ENCODE results near the gene EIF2S3.
"Not testable (repeated sequence)": the region's sequence is repeated elsewhere in the genome, so short reads cannot be mapped to it uniquely, and the experiment has no call there.

EIF2S3 gene

DNA sequence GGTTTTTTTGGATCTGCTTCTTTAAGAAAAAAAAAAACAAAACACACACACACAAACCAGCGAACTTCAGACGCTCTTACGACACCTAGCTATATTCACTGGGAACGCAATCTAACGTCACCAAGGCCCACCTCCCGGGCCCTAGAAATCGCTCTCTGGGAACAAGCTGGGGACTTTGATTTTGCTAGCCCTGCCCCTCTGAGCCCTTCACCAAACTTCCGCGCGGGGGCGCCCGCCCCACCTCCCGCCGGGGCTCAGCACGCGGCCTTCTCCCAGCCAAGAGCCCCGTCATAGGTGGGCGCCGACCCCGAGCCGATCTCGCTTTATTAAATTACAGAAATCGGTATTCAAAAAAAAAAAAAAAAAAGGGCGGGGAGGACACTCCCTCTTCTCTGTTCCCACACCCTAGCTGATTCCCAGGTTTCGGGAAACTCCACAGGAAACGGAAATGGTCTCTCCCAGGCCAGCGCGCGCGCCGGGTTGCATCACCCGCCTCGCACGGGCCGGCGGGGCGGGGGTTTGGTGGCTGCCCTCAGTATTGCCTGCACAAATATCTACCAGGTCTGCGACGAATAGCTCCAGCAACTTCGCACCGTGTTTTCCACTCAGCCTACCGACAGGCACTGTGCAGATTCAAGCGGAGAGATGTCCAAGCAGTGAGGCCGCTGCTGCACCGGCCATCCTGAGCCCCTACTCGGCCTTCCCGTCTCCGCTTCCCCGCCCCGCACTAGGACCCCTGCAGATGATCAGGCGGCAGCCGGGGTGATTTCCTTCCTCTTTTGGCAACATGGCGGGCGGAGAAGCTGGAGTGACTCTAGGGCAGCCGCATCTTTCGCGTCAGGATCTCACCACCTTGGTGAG is at the start of gene EIF2S3:
EIF2S3 (plus strand) TSS at position 775 of the 861 bp plus-strand sequence; CDS start at position 788, 13 bp downstream.
- DNase-seq, result peak; percentile 91 to 94

GRCh38 chrX:24005028-24005427 is 49.7 kb upstream of the EIF2S3 start:
- DNase-seq, result no peak

DNA sequence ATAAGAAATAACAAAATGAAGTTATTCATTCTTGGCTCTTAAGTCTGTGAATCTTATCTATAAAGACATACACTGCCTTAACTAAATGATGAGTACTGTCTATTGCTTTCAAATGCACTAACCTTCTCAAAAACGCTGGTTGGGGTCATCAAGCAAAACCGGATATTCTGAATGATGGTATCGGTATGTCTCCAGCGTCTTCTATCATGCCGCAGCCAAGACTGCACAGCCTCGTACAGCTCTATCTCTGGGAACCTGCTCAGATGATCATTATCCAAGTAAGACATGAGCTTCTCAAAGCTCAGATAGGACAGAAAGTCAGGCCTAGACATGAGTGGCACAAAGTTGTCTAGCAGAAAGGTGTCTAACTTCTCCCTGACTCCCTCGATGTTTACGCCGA is 48.9 kb upstream of the EIF2S3 start:
- no peak for DNase-seq

- DNase-seq, result no peak
Measured at GRCh38 chrX:24012266-24012665, 42.5 kb upstream of the EIF2S3 start.

DNA sequence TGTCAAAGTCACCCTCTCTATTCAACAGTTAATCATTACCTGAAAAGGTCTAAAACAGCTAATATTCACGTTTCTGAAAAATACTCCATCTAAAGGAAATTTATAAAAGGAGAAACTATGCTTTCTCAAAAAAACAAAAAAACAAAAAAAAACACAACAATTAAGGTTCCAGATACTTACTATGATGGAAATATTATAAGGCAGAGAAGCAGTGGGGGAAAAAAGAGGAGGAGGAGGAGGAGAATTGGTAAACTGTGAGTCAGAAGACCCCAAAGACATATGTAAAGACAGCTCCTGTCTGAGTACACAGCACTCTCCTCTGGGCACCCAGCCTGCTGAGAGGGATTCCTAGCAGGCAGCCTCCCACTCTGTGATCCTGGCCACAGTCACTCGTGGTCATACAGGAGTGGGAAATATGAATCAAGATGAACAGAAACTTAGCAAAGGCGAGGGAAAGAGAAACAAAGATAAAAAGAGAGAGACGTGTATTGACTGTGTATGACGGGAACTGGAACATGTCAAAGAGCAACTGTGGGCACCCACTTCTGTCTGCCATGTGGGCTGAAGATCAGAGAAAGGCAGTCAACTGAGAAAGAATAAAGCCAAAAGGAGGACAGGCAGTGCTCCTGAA is 40.3 kb upstream of the EIF2S3 start:
- peak; percentile 32 to 55 for DNase-seq

DNA sequence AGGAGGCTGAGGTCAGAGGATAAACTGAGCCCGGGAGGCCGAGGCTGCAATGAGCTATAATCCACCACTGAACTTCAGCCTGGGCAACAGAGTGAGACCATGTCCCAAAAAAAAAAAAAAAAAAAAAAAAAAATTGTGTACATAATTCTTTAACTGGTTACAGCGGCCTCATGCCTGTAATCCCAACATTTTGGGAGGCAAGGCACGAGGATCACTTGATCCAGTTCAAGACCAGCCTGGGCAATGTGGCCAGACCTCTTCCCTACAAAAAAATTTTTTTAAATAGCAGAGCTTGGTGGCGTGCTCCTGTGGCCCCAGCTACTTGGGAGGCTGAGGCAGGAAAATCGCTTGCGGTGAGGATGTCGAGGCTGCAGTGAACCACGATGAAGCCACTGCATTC is 37.1 kb upstream of the EIF2S3 start:
- no peak for DNase-seq

DNA sequence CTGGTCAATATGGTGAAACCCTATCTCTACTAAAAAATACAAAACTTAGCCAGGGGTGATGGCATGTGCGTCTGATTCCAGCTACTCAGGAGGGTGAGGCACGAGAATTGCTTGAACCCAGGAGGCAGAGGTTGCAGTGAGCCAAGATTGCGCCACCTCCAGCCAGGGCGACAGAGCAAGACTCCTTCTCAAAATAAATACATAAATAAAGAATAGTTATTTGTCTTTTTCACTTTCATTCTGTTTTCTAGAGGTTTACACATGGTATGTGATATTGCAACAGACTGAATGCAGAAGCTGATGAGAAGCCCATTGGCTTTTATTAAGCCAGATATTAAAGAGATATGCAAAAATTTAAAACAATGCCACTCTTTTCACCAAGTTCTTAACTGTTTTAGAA is 35.9 kb upstream of the EIF2S3 start:
- DNase-seq, result no peak

GRCh38 chrX:24019448-24019847 is 35.3 kb upstream of the EIF2S3 start:
- DNase-seq, result peak in 1 of 2 donors; percentile 39

GRCh38 chrX:24020306-24020876 is 34.4 kb upstream of the EIF2S3 start:
- no peak for DNase-seq

- no peak for DNase-seq
Measured at GRCh38 chrX:24023544-24023943, 31.2 kb upstream of the EIF2S3 start.

- no peak for DNase-seq
Measured at GRCh38 chrX:24023972-24024669, 30.6 kb upstream of the EIF2S3 start.

GRCh38 chrX:24024819-24025740 is 29.7 kb upstream of the EIF2S3 start:
- peak; percentile 86 to 87 for DNase-seq

DNA sequence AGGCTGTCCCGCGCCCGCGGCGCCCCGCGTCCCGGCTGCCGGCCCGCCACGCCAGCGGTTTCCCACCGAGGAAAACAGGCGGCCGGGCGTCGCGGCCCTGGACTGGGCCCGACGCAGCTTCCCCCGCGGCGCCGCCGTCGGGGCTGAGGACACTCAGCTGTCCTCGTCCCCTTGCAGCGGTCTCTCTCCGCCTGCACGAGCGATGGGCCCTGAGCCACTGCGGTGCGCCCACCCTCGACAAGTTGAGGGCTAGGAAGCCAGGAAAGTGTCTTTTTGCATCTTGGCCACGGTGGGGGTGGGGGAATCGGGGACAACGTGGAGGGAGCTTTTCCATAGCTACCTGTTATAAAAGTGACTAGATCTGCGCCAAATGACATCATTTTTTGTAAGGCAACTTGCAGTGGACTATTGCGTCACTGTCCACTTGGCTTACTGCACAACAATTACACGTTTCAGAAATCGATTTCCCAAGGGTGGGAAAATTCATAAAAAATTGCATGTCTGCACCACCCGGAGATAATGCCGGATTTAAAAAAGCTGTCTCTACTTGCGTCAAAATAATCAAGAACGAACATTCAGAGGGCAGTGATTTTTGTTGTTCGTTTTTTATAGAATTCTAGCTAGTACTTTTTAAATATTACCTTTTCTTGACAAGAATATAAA is 28.9 kb upstream of the EIF2S3 start:
- DNase-seq, result no peak

DNA sequence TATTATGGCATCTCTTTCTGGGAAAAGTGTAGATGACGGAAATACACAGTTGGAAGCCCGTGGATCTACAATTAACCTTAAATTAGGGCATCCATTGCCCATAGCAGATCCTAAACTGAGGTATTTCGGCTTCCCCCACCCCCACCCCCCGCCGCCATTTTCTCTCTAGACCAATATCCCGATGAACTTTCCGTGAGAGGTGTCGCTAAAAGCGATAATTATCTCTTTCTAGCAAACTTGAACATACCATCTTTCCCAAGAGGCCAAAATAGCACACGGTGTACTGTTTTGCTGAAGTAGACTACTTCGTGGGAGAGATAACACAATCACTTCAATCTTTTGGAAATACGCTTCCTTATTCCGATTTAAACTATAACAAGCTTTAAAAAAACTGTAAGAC is 28.3 kb upstream of the EIF2S3 start:
- DNase-seq, result no peak

DNA sequence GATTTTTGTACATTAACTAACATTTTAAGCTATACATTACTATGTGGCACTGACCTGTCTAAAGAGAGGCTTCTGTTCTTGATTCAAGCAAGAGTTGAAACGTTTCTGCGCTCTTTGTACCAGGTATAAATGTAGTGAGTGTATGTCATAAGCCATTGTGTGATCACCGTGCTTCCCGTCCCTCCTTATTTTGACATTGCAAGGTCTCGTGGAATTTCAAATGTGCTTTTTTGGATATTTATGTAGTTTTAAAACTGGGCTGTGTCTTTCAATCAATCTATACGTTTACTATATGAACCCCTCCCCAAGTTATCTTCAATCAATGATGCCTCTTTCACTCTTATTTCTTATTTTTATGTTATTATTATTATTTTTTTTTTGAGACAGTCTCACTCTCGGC is 27.7 kb upstream of the EIF2S3 start, which contains the start of gene KLHL15:
KLHL15 (minus strand) TSS at position 101 of the 400 bp plus-strand sequence. CDS start 20,493 bp downstream, outside the sequence.
- no peak for DNase-seq

GRCh38 chrX:24027985-24028384 is 26.8 kb upstream of the EIF2S3 start:
- DNase-seq, result no peak

DNA sequence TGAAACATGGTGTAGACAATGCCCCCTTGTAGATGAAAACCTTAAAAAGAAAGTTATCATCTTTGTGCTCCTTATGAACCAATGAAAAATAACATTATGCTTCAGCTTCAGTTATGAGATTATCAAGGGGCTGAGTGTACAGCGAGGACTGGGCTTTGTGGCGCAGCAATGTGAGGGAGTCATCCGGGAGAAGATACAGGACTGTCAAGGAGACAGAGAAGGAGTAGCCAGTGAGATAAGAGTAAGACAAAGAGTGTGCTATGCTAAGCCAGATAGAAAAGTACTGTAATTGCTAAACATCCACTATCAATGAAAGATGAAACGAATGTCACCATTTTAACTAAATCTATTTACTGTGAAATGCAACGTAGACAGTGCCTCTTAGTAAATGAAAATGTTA is 24.2 kb upstream of the EIF2S3 start:
- no peak for DNase-seq

- no peak for DNase-seq
Measured at GRCh38 chrX:24034485-24034884, 20.3 kb upstream of the EIF2S3 start.

DNA sequence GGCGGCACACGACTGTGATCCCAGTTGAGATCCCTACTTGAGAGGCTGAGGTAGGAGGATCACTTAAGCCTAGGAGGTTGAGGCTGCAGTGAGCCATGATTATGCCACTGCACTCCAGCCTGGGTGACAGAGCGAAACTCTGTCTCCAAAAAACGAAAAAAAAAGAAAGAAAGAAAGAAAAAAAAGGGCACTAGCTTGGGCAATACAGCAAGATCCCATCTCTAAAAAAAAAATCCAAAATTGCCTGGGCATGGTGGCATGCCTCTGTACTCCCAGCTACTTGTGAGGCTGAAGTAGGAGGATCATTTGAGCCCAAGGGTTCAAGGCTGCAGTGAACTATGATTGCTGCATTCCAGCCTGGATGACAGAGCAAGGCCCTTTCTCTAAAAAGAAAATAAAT is 17.0 kb upstream of the EIF2S3 start:
- DNase-seq, result no peak

DNA sequence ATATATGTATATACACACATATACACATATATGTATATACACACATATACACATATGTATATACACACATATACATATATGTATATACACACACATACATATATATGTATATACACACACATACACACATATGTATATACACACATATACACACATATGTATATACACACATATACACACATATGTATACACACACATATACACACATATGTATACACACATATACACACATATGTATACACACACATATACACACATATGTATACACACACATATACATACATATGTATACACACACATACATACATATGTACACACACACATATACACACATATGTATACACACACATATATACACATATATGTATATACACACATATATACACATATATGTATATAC is 8.7 kb upstream of the EIF2S3 start:
- not testable (repeated sequence) for DNase-seq

GRCh38 chrX:24049643-24050042 is 5.1 kb upstream of the EIF2S3 start:
- not testable (repeated sequence) for DNase-seq

Measured in CD4-positive, alpha-beta T cell treated with Interferon alpha-2 for 1 hour (primary cell).